Liver (tissue), 9 donors: ENCODE results near the gene RXYLT1. TPM values are rescaled to one million over a fixed set of nuclear protein-coding genes. Genes with fewer than 3 reads are reported as not detected.

Experiments
- DNase-seq: peaks from one replicate; pipeline ENCODE4 v3.0.0-alpha.2; 2017; ENCODE audit warnings: low spot score
- H3K27ac ChIP-seq, 2 donors: one replicate each; pipeline ENCODE4 v1.7.0; 2013; ENCODE audit warnings: inconsistent platforms in 2 of 2, low read length in 2 of 2, control low read depth in 1 of 2, low read depth in 1 of 2, mild to moderate bottlenecking in 1 of 2
- H3K27me3 ChIP-seq, 4 donors: one replicate each; pipeline versions ENCODE4 v1.6.1 to v1.7.0; 2013; ENCODE audit warnings: low read length in 3 of 4, inconsistent platforms in 1 of 4, mild to moderate bottlenecking in 1 of 4, moderate library complexity in 1 of 4; ENCODE audit not compliant: control insufficient read depth in 4 of 4, insufficient read depth in 4 of 4
- H3K36me3 ChIP-seq, 4 donors: one replicate each; pipeline versions ENCODE4 v1.6.1 to v1.7.0; 2013; ENCODE audit warnings: low read length in 3 of 4, mild to moderate bottlenecking in 3 of 4, low read depth in 1 of 4, moderate library complexity in 1 of 4; ENCODE audit not compliant: control insufficient read depth in 4 of 4, insufficient read depth in 3 of 4
- H3K4me1 ChIP-seq, 4 donors: one replicate each; pipeline versions ENCODE4 v1.6.1 to v1.7.0; 2013; ENCODE audit warnings: low read length in 3 of 4, mild to moderate bottlenecking in 3 of 4, moderate library complexity in 1 of 4; ENCODE audit not compliant: control insufficient read depth in 4 of 4, insufficient read depth in 4 of 4
- H3K4me3 ChIP-seq, 3 donors: one replicate each; pipeline versions ENCODE4 v1.6.1 to v1.7.0; 2013; ENCODE audit warnings: low read length in 3 of 3, control low read depth in 1 of 3, low read depth in 1 of 3, mild to moderate bottlenecking in 1 of 3
- H3K9ac ChIP-seq, 2 donors: one replicate each; pipeline ENCODE4 v1.7.0; 2013; ENCODE audit warnings: low read length in 2 of 2, mild to moderate bottlenecking in 2 of 2, moderate library complexity in 2 of 2, control low read depth in 1 of 2, low read depth in 1 of 2
- H3K9me3 ChIP-seq, 4 donors: one replicate each; pipeline versions ENCODE4 v1.6.1 to v1.7.0; 2013; ENCODE audit warnings: low read length in 3 of 4; ENCODE audit not compliant: control insufficient read depth in 4 of 4
- ATF3 ChIP-seq: IDR thresholded peaks from 2 replicates; pipeline ENCODE4 v1.6.1; 2016; ENCODE audit warnings: antibody characterized with exemption
- CTCF ChIP-seq: fragments of 150-350 bp; IDR thresholded peaks from 2 replicates; pipeline ENCODE4 v1.5.1; 2017; ENCODE audit warnings: improper control_type of control experiment, low read depth, low read length; ENCODE audit not compliant: missing input control
- EGR1 ChIP-seq, 2 donors: IDR thresholded peaks; 2 replicates each; pipeline ENCODE4 v1.6.1; 2016 to 2018; ENCODE audit warnings: antibody characterized with exemption in 2 of 2, low read depth in 2 of 2
- FOXA1 ChIP-seq: IDR thresholded peaks from 2 replicates; pipeline ENCODE4 v1.6.1; 2016; ENCODE audit warnings: antibody characterized with exemption
- FOXA2 ChIP-seq: IDR thresholded peaks from 2 replicates; pipeline ENCODE4 v1.6.1; 2016; ENCODE audit warnings: antibody characterized with exemption
- GABPA ChIP-seq, 2 donors: IDR thresholded peaks in 1 of 2; conservative IDR thresholded peaks in 1 of 2; 2 replicates each; pipeline ENCODE4 v1.6.1; 2016; ENCODE audit warnings: antibody characterized with exemption in 2 of 2, mild to moderate bottlenecking in 1 of 2, moderate library complexity in 1 of 2
- HNF4A ChIP-seq, 2 donors: conservative IDR thresholded peaks; 2 replicates each; pipeline ENCODE4 v1.6.1; 2016; ENCODE audit warnings: antibody characterized with exemption in 2 of 2, mild to moderate bottlenecking in 2 of 2
- HNF4G ChIP-seq: IDR thresholded peaks from 2 replicates; pipeline ENCODE4 v1.6.1; 2016; ENCODE audit warnings: antibody characterized with exemption
- JUND ChIP-seq, 2 donors: IDR thresholded peaks; 2 replicates each; pipeline ENCODE4 v1.6.1; 2016; ENCODE audit warnings: antibody characterized with exemption in 2 of 2
- MAX ChIP-seq: IDR thresholded peaks from 2 replicates; pipeline ENCODE4 v1.6.1; 2016; ENCODE audit warnings: antibody characterized with exemption
- NR2F2 ChIP-seq: IDR thresholded peaks from 2 replicates; pipeline ENCODE4 v1.6.1; 2016; ENCODE audit warnings: antibody characterized with exemption
- RAD21 ChIP-seq, 2 donors: IDR thresholded peaks; 2 replicates each; pipeline ENCODE4 v1.6.1; 2016; ENCODE audit warnings: antibody characterized with exemption in 2 of 2, mild to moderate bottlenecking in 2 of 2
- REST ChIP-seq: IDR thresholded peaks from 2 replicates; pipeline ENCODE4 v1.6.1; 2016; ENCODE audit warnings: antibody characterized with exemption, mild to moderate bottlenecking
- RXRA ChIP-seq, 2 donors: IDR thresholded peaks; 2 replicates each; pipeline ENCODE4 v1.6.1; 2017 to 2018; ENCODE audit warnings: antibody characterized with exemption in 2 of 2, mild to moderate bottlenecking in 1 of 2
- SP1 ChIP-seq: IDR thresholded peaks from 2 replicates; pipeline ENCODE4 v1.6.1; 2018; ENCODE audit warnings: antibody characterized with exemption, mild to moderate bottlenecking
- YY1 ChIP-seq: IDR thresholded peaks from 2 replicates; pipeline ENCODE4 v1.6.1; 2016; ENCODE audit warnings: antibody characterized with exemption, mild to moderate bottlenecking
- ZBTB33 ChIP-seq: IDR thresholded peaks from 2 replicates; pipeline ENCODE4 v1.6.1; 2016; ENCODE audit warnings: antibody characterized with exemption
- WGBS: extraction: QIAGEN DNeasy Blood & Tissue Kit; methylation state at CpG from one replicate; pipeline ENCODE4 v1.1.7; 2013; 5-methylcytosine and 5-hydroxymethylcytosine counted together
- polyA plus RNA-seq, 2 donors: library from polyadenylated mRNA; stranded (reverse) in 1 of 2; unstranded in 1 of 2; fragments of 200-250 nt in 1 of 2; fragments of >200 nt in 1 of 2; fragmentation: Nextera tagmentation in 1 of 2; extraction: Ambion mirVana in 1 of 2; gene quantifications; one replicate each; pipeline versions ENCODE4 v1.2.1 to v1.2.3, GENCODE V29; 2013 to 2015
- total RNA-seq, 2 donors: library from RNA; depleted of rRNA; stranded (reverse); fragments of >200 nt; gene quantifications; one replicate each; pipeline ENCODE4 v1.2.3, GENCODE V29; 2014
- donor health status: healthy.
- donor health status: healthy.
- donor health status: healthy.
- donor health status: healthy.
- donor health status: healthy.

RXYLT1 gene
- total and polyA plus RNA-seq, 4 donors, result 6.0 to 12.2 (median 10.4) TPM

GRCh38 chr12:63828867-63829266 lies 49.2 kb downstream of the RXYLT1 start:
- DNase-seq, result no peak
- H3K9me3 ChIP-seq, result no peaks in the 10 kb centered on the region
- no peaks in the 10 kb centered on the region for H3K27me3 ChIP-seq
- 81% methylated on average over 2 of the region's 2 CpGs for WGBS
- H3K9ac ChIP-seq, result no peak overlapping the region
- no peaks in the 10 kb centered on the region for H3K36me3 ChIP-seq
- peaks cover 0 to 1% (median 0%) of the 10 kb centered on the region in 4 donors for H3K4me1 ChIP-seq
- no peak for TF ChIP-seq CTCF
- TF ChIP-seq FOXA2, result no peak
- TF ChIP-seq RXRA (IDR thresholded peaks at IDR 0.05), result no peak
- H3K4me3 ChIP-seq, result no peak overlapping the region
- no peak overlapping the region for H3K27ac ChIP-seq

GRCh38 chr12:63836046-63836445 lies 56.3 kb downstream of the RXYLT1 start:
- H3K9me3 ChIP-seq, result no peaks in the 10 kb centered on the region
- WGBS, result 86% methylated on average over 2 of the region's 2 CpGs
- TF ChIP-seq FOXA2 (no peak), RAD21 (IDR thresholded peaks at IDR 0.05) (no peak), YY1 (no peak), HNF4G (no peak), NR2F2 (no peak), JUND (IDR thresholded peaks at IDR 0.05) (no peak), CTCF (no peak), GABPA (IDR thresholded peaks at IDR 0.05 in 1 of 2, conservative IDR thresholded peaks at IDR 0.05 in 1 of 2) (no peak), HNF4A (conservative IDR thresholded peaks at IDR 0.05) (no peak), SP1 (no peak), EGR1 (IDR thresholded peaks at IDR 0.05; ENCODE audit: low read depth in 2 of 2) (no peak)
- H3K27ac ChIP-seq, result no peak overlapping the region
- H3K4me1 ChIP-seq, result no peaks in the 10 kb centered on the region
- DNase-seq, result no peak
- no peaks in the 10 kb centered on the region for H3K36me3 ChIP-seq
- no peak overlapping the region for H3K4me3 ChIP-seq
- no peak overlapping the region for H3K9ac ChIP-seq
- H3K27me3 ChIP-seq, result no peaks in the 10 kb centered on the region

- no peaks in the 10 kb centered on the region for H3K36me3 ChIP-seq
- no peak overlapping the region for H3K4me3 ChIP-seq
- no peak overlapping the region for H3K27ac ChIP-seq
- H3K27me3 ChIP-seq, result no peaks in the 10 kb centered on the region
- no peaks in the 10 kb centered on the region for H3K4me1 ChIP-seq
- WGBS, result 87% methylated on average over 3 of the region's 3 CpGs
- H3K9ac ChIP-seq, result no peak overlapping the region
- DNase-seq, result no peak
- H3K9me3 ChIP-seq, result no peaks in the 10 kb centered on the region
- TF ChIP-seq YY1 (no peak), EGR1 (IDR thresholded peaks at IDR 0.05; ENCODE audit: low read depth in 2 of 2) (no peak), MAX (no peak), GABPA (IDR thresholded peaks at IDR 0.05 in 1 of 2, conservative IDR thresholded peaks at IDR 0.05 in 1 of 2) (no peak), FOXA1 (no peak), RAD21 (IDR thresholded peaks at IDR 0.05) (no peak), FOXA2 (no peak), SP1 (no peak), ZBTB33 (no peak), NR2F2 (no peak), HNF4G (no peak), RXRA (IDR thresholded peaks at IDR 0.05) (no peak), REST (no peak), ATF3 (no peak), HNF4A (conservative IDR thresholded peaks at IDR 0.05) (no peak)
These were observed 57.2 kb downstream of the RXYLT1 start for GRCh38 chr12:63836936-63837335.
